Lower leg skin (tissue), 4 donors: Measurements from ENCODE around the gene WSB2. TPM values are rescaled to one million over a fixed set of nuclear protein-coding genes. Genes with fewer than 3 reads are reported as not detected.

ENCODE experiments used
- DNase-seq, 2 donors: peaks; one replicate each; pipeline ENCODE4 v3.0.0-alpha.2; 2019; ENCODE audit warnings: low spot score in 2 of 2
- H3K4me3 ChIP-seq: fragments of 200-600 bp; sonication (generic); 2 replicates; pipeline ENCODE4 v1.5.1; 2017; ENCODE audit warnings: mild to moderate bottlenecking, low read depth; ENCODE audit not compliant: poor library complexity, severe bottlenecking
- CTCF ChIP-seq, 3 donors: fragments of 450-650 bp; IDR thresholded peaks; one replicate each; pipeline ENCODE4 v1.5.1; 2016; ENCODE audit warnings: antibody characterized with exemption in 3 of 3, mild to moderate bottlenecking in 3 of 3, moderate library complexity in 2 of 3
- POLR2A ChIP-seq, 2 donors: fragments of 450-650 bp; IDR thresholded peaks; one replicate each; pipeline ENCODE4 v1.6.1; 2016 to 2017; ENCODE audit warnings: antibody characterized with exemption in 2 of 2, mild to moderate bottlenecking in 1 of 2, moderate library complexity in 1 of 2
- WGBS, 2 donors: methylation state at CpG; one replicate each; pipeline ENCODE4 v1.1.5; 2018; 5-methylcytosine and 5-hydroxymethylcytosine counted together
- intact Hi-C: fragments of 100-400 bp; cut with DNase I; formaldehyde crosslinking; loops from one replicate; pipeline ENCODE4 v1.15.0; 2023; ENCODE audit warnings: low total_unique reads
- total RNA-seq, 4 donors: library from RNA; depleted of rRNA; stranded (reverse); fragments of >200 nt; gene quantifications; one replicate each; pipeline ENCODE4 v1.1.0, GENCODE V29; 2016

WSB2 gene
- total RNA-seq, 4 donors from 2014 or later = 45.2 to 65.6 (median 53.0) TPM

GRCh38 chr12:118034429-118035189, 26.4 kb downstream of the WSB2 start:
- 85 to 88% methylated on average over 5 of the region's 5 CpGs for WGBS, 2 donors
- H3K4me3 ChIP-seq = no peak overlapping the region
- no peak for DNase-seq
- TF ChIP-seq CTCF (IDR thresholded peaks at IDR 0.05) (no peak), POLR2A (IDR thresholded peaks at IDR 0.05) (no peak)
- intact Hi-C loops = no loop called here

GRCh38 chr12:118033902-118034301, 27.1 kb downstream of the WSB2 start:
- DNase-seq = no peak
- 68 to 70% methylated on average over 5 of the region's 5 CpGs for WGBS, 2 donors
- TF ChIP-seq POLR2A (IDR thresholded peaks at IDR 0.05) (no peak), CTCF (IDR thresholded peaks at IDR 0.05) (no peak)
- intact Hi-C loops = no loop called here
- H3K4me3 ChIP-seq = no peak overlapping the region

GRCh38 chr12:118033323-118033722, 27.7 kb downstream of the WSB2 start:
- no peak for DNase-seq
- H3K4me3 ChIP-seq = no peak overlapping the region
- TF ChIP-seq CTCF (IDR thresholded peaks at IDR 0.05) = no peak
- no peak for TF ChIP-seq POLR2A (IDR thresholded peaks at IDR 0.05)
- WGBS, 2 donors = 77 to 78% methylated on average over 5 of the region's 5 CpGs
- intact Hi-C loops = no loop called here

GRCh38 chr12:118032188-118032587, 28.8 kb downstream of the WSB2 start:
- WGBS, 2 donors = 93 to 94% methylated on average over 7 of the region's 7 CpGs
- no peak for TF ChIP-seq POLR2A (IDR thresholded peaks at IDR 0.05)
- TF ChIP-seq CTCF (IDR thresholded peaks at IDR 0.05) = no peak
- no peak overlapping the region for H3K4me3 ChIP-seq
- no peak for DNase-seq
- intact Hi-C loops = no loop called here

- 95 to 98% methylated on average over 5 of the region's 5 CpGs for WGBS, 2 donors
- DNase-seq = no peak
- TF ChIP-seq POLR2A (IDR thresholded peaks at IDR 0.05) = no peak
- TF ChIP-seq CTCF (IDR thresholded peaks at IDR 0.05) = no peak
- no peak overlapping the region for H3K4me3 ChIP-seq
- intact Hi-C loops = no loop called here
Observed at GRCh38 chr12:118029166-118029565, 31.8 kb downstream of the WSB2 start.

GRCh38 chr12:118025168-118025567, 35.8 kb downstream of the WSB2 start:
- intact Hi-C loops = no loop called here
- TF ChIP-seq CTCF (IDR thresholded peaks at IDR 0.05) = no peak
- TF ChIP-seq POLR2A (IDR thresholded peaks at IDR 0.05) = no peak
- WGBS, 2 donors = 78 to 87% methylated on average over 4 of the region's 4 CpGs
- no peak for DNase-seq
- H3K4me3 ChIP-seq = no peak overlapping the region
